Pulmonary artery endothelial cell (primary cell): ENCODE results near the gene PPM1K. TPM values are rescaled to one million over a fixed set of nuclear protein-coding genes. Genes with fewer than 3 reads are reported as not detected.
A peak's percentile ranks its signal among the peaks of the same experiment; 100 is the strongest.
"Not testable (repeated sequence)": the region's sequence is repeated elsewhere in the genome, so short reads cannot be mapped to it uniquely, and the experiment has no call there.

Experiments used
- DNase-seq: peaks from one replicate; pipeline ENCODE4 v3.0.0-alpha.2; 2011; ENCODE audit warnings: low read depth, low spot score
- total RNA-seq: library from RNA; depleted of rRNA; stranded (reverse); fragments of >200 nt; gene quantifications from 2 replicates; pipeline ENCODE4 v1.2.3, GENCODE V29; 2014

The PPM1K gene
- 9.0 and 13.3 TPM in 2 replicates for total RNA-seq

- DNase-seq, result peak; percentile 94
Observed at GRCh38 chr4:88284439-88285234, at the start of gene PPM1K. TSS of gene PPM1K (minus strand) at chr4:88284561. CDS start at chr4:88278583, 5,978 bp downstream.

DNA sequence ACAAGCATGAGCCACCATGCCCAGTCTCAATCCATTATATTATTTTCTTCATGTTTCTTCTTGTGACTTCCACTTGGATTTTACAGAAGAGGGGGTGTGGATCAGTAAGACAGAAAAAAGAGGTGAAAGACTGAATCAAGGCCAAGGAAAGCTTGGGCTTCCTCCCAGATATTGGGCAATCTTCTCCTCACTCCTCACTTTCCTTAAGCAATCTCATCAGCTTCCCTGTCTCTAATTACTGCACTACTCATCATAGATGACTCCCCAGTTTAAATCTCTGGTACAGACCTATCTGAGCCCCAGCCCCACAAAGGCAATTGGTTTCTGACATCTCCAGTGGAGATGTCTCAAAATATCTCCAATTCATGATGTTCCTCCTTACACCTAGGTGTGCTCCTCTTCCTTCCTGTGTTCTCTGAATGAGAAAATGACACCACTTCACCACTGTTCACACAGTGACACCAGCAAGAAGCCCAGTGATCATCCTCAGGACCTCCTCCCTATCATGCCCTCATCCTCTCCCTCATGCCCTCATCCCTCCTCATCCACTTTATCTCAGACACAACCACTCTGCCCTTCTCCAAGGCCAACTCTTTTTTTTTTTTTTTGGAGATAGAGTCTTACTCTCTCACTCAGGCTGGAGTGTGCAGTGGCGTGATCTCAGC lies 49.5 kb upstream of the PPM1K start:
- no peak for DNase-seq

GRCh38 chr4:88327665-88328064 lies 43.3 kb upstream of the PPM1K start:
- no peak for DNase-seq

- no peak for DNase-seq
Observed at GRCh38 chr4:88320780-88321373, 36.5 kb upstream of the PPM1K start.

DNA sequence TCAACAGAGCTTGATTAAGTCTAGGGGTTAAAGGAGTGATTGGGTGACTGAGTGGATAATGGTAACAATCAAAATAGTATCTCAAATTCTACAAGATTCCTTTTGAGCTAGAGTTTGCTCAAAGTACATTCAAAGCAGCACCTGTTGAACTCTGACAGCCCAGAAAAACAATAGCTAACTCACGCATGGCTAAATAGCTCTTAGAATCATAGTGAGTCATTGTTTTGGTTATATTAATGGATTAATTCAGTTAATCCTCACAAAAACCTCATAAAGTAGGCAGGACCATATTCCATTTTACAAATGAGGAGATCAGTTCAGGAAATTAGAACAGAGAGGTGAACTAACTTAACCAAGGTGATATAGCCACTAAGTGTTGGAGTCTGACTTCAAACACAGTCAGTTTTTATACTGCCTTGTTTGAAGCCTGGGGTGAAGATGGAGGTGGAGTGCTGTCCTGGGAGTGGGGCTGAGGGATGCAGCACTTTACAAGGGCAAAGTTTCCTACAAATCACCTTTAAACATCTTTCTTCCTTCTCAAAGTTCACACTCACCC lies 35.9 kb upstream of the PPM1K start:
- no peak for DNase-seq

DNA sequence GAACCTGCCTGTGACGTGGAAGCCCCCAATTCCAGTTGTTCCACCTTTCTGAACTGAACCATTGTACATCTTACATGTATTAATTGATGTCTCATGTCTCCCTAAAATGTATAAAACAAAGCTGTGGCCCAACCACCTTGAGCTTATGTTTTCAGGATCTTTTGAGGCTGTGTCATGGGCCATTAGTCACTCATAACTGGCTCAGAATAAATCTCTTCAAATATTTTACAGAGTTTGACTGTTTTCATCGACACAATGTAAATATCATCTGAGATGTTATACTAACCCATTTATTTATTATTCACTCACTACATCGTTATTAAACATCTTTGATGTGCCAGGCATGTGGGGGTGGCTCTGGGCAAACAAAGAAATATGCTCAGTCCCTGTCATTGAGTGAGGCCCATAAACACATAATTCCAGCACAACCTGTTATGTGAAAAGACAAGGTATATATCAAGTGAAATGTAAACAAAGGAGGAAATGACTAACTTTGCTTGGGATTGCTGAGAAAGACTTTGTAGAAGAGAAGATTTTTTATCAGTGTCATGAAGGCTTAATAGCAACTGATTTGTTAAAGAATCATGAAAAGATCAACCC lies 34.5 kb upstream of the PPM1K start:
- DNase-seq, result no peak

DNA sequence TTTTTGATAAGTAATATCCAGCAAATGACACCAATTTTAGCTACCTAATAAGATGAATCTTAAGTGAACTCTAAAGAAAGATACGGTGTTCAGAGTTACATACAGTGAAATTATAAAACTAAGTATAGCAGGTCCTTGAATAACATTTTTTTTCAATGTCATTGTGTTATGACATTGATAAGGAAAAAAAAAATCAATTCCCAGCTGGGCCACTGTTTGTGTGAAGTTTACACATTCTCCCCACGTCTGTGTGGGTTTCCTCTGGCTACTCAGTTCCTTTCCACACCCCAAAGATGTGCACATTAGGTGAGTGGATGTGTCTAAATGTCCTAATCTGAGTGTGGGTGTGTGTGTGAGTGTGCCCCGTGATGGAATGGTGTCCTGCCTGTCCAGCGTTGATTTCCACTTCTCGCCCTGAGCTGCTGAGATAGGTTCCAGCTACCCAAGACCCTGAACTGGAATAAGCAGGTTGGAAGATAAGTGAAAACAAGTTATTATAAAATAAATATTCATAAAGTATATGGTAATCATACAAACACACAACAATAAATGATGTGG lies 31.2 kb upstream of the PPM1K start:
- DNase-seq, result no peak

DNA sequence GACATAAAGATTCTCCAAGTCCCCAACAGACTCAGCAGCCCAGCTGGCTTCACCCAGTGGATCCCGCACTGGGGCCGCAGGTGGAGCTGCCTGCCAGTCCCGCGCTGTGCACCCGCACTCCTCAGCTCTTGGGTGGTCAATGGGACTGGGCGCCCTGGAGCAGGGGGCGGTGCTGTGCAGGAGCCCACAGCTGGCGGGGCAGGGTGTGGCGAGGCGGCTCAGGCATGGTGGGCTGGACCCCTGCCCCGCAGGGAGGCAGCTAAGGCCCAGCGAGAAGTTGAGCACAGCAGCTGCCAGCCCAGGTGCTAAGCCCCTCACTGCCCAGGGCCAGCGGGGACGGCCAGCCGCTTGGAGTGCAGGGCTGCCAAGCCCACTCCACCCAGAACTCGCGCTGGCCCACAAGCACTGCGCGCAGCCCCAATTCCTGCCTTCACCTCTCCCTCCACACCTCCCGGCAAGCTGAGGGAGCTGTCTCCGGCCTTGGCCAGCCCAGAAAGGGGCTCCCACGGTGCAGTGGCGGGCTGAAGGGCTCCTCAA lies 28.8 kb upstream of the PPM1K start:
- DNase-seq, result not testable (repeated sequence)

- DNase-seq, result no peak
Observed at GRCh38 chr4:88308587-88308986, 24.2 kb upstream of the PPM1K start.

GRCh38 chr4:88297725-88298454 lies 13.5 kb upstream of the PPM1K start:
- DNase-seq, result no peak

DNA sequence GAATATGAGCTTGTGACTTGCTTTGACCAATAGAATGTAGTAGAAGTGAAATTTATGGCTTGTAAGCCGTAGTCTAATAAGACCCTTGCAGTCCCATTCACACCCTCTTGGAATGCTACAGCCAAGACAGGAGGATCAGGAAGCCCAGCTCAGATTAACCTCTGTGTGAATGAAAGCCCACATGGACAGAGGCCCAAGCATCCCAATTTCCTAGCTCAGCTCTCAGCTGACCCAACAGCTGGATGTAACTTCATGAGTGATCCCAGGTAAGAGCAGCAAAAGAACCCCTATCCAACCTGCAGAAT lies 12.8 kb upstream of the PPM1K start:
- no peak for DNase-seq

GRCh38 chr4:88296413-88297211 lies 12.3 kb upstream of the PPM1K start:
- no peak for DNase-seq

GRCh38 chr4:88295656-88296055 lies 11.3 kb upstream of the PPM1K start:
- no peak for DNase-seq

GRCh38 chr4:88291003-88291402 lies 6.6 kb upstream of the PPM1K start:
- DNase-seq, result no peak

GRCh38 chr4:88286897-88287296 lies 2.5 kb upstream of the PPM1K start:
- no peak for DNase-seq

GRCh38 chr4:88285235-88285653 lies 883 bp upstream of the PPM1K start:
- DNase-seq, result no peak

DNA sequence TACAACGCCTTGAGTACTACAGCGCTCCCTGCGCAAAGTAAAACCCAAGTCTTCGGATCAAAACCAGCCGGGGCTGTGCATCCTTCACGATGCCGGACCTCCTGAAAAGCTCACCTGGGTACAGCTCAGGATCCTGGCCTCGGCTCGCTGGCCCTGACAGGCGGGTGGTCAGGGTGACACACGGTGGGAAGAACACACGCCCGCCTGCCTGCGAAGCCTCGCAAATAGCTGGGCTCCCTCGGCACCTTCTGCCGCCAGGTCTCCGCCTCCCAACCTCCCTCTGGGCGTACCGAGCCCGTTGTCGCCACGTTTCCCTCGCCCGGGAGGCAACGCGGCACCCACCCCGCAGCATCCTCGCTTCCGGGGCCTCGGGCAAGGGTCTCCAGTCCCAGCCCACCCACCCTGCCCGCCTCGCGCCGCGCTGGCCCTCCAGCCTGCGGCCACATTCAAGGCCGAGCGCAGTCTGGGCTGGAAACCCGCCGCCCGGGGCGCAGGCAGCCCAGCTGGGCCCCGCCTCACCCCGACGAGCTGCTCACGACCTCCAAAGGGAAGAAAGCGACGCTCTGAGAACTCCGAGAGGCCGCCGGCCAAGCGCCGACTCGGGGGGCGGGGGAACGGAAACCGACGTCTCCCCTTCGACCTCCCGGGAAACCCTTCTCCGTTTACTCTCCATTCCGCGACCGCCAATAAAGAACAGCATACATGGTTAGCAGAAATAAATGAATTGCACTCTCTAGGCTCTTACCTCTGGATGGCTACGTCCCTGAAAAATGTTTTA lies 511 bp downstream of the PPM1K start:
- DNase-seq, result no peak

DNA sequence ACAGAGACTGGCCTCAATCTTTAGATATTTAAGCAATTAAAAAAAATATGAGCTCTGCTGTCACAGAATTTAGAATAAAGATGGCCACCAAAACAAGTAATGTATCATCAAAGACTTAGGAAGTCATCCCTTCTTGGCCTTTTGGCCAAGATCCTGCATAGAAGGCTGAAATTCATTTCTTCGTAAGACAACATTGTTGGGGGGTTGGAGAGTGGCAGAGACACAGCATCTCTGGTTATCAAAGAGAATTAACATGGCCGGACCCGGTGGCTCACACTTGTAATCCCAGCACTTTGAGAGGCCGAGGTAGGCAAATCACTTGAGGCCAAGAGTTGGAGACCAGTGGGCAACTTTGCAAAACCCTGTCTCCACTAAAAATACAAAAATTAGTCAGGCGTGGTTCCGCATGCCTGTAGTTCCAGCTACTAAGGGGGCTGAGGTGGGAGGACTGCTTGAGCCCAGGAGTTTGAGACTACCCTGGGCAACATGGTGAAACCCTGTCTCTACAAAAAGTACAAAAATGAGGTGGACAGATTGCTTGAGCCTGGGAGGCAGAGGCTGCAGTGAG lies 4.0 kb downstream of the PPM1K start:
- no peak for DNase-seq

- no peak for DNase-seq
Observed at GRCh38 chr4:88277711-88278225, 6.6 kb downstream of the PPM1K start.
